ENCODE data around the gene ADARB1.
"Not testable (repeated sequence)": the region's sequence is repeated elsewhere in the genome, so short reads cannot be mapped to it uniquely, and the experiment has no call there.

Gene ADARB1

DNA sequence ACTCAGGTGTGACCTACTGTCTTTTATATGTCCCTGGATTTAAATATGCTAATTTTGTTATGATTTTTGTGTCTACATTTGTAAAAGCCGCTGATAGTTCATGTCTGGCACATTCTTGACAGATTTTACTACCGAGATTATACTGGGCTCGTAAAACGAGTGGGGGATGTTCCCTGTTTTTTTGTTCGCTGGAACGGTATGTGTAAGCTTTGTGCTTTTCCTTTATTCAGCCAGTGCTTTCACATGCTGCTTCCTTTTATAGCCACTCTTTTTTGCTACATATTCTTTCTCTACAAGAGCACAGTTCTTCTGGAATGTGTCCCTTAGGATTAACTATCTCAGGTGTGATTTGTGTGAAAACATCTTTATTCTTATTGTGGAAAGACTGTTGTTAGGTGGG is 46.6 kb downstream of the ADARB1 start:
- no peak for DNase-seq

DNA sequence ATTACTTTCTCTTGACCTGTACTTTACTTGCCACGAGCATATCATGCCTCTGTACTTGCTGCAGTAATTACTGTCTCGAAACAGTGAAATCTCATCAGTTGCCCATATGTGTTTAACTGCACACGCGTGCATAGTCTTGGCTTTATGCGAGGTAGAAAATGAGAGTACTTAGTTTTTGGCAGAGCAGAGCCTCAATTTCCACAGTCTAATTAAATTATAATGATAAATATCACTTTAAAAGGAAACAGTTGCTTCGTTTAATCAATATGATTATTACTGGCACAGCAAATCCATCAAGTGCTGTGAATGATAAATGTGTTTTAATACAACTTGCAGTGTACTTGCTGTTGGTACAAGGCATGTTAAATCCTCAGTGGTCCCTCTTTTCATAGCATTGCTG is 47.6 kb downstream of the ADARB1 start:
- no peak for DNase-seq

DNA sequence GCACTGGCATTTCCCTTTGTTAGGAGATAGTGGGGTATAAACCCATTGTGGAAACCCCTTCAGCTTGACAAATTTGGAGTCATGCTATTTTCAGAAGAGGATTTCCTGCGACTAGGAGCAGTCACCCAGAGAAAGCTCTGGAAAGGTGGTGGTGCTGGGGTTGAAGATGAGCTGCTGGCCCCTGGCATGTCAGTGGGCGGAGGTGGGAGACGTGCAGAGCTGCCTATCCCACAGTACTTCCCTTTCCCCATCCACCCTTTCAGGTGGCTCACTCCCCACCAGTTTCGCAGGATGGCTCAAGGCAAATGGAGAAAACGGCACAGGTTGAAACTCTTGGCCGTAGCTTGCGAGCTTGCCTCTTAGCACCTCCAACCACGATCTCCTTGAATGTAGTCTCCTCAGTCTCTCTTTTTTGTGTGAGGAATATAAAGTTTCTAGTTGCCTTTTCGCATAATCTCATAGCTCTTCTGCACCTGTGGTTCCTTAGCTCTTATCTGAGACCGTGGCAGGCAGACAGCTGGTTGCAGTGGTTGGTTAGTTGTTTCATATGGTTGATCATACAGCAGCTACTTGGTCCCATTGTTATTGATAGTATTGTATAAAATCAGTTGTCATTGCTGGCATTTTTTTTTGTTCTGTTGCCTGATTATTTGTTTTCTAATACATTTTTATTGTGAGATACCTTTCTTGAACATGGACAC is 48.2 kb downstream of the ADARB1 start:
- DNase-seq: no peak

DNA sequence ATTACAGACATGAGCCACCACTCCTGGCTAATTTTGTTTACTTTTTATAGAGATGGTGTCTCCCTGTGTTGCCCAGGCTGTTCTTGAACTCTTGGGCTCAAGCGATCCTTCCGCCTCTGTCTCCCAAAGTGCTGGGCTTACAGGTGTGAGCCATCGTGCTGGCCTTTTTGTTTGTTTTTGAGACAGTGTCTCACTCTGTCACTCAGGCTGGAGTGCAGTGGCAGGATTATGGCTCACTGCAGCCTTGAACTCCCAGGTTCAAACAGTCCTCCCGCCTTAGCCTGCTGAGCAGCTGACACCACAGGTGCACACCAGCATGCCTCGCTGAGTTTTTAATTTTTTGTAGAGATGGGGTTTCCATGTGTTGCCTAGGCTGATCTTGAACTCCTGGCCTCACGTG is 49.1 kb downstream of the ADARB1 start:
- DNase-seq: no peak

DNA sequence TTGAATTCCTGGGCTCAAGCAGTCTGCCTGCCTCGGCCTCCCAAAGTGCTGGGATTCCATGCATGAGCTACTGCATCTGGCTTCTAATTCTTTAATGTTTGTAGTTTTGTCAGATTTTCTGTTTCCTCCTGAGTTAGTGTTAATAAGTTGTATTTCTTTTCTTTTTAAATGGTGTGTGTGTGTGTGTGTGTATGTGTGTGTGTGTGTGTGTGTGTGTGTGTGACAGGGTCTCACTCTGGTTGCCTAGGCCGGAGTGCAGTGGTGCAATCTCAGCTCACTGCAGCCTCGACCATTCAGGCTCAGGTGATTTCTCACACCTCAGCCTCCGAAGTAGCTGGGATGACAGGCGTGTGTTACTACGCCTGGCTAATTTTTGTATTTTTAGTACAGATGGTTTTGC is 50.2 kb downstream of the ADARB1 start:
- no peak for DNase-seq

DNA sequence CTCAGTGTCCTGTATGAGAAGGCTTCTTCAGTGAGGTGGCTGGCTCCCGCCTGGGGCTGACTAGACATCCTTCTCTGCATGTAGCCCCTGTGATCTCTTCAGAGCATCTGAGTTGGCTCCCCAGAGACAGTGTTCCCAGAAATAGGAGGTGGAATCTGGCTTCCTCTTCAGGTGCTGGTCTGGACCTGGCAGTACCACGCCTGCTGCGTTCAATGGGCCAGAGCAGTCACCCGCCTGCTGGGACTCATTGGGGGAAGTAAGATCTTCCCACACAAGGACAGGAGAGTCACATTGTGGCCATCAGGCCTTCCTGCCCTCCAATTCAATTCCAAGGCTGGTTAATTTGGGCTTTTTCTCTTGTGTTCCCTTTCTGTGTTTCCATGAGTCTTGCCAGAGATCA is 51.0 kb downstream of the ADARB1 start:
- no peak for DNase-seq

DNA sequence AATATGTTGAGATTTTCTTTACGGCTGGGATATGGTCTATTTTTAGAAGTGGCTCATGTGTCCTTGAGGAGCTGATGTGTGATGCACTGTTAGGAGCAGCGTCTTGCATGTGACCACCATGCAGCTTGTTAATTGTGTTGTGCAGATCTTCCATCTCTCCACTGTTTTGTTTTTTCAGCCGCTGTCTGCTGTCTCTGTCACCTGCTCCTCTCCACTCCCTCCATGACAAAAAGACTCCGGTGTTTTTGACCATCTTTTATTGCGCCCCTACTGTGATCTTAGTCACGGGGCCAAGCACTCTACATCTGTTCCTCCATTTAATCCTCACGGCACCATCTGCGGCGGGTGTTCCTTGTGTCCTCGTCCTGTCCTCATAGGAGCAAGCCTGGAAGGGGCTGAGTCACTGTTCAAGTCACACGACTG is 51.8 kb downstream of the ADARB1 start:
- DNase-seq: no peak

DNA sequence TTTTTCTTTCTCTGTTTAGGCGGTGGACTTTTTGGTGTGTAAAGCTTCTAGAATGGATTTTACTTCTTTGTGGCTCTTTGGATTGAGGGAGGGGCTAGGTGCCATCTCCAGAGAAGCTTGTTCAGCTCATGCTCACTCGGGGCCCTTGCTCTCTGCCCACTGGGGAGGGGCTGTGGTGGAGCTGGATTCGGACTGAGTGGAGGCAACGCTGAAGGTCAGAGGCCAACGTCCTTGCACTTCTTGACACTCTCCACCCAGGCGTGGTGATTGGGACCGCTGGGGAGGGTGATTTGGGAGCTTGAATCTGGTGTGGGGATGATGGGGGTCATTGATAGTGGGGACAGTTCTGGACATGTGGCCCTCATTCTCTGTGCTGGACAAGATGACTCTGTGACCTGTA is 52.6 kb downstream of the ADARB1 start:
- no peak for DNase-seq

DNA sequence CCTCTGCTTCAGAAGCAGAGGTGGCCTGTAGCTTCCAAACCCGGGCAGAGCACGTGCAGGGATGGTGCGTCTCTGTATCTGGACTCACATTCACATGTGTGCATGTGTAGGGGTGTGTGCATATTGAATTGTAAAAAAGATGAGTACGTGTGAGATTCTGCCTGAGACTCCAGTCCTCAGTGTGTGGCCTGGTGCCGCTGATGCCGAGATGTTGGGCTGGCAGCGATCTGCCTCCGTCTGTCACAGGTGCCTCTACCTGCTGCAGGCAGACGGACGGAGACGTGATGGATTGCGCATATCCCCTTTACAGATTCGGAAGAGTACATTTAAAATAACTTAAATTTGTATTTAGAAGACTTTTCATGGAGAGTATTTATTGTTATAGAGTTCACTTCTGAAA is 53.6 kb downstream of the ADARB1 start:
- no peak for DNase-seq

DNA sequence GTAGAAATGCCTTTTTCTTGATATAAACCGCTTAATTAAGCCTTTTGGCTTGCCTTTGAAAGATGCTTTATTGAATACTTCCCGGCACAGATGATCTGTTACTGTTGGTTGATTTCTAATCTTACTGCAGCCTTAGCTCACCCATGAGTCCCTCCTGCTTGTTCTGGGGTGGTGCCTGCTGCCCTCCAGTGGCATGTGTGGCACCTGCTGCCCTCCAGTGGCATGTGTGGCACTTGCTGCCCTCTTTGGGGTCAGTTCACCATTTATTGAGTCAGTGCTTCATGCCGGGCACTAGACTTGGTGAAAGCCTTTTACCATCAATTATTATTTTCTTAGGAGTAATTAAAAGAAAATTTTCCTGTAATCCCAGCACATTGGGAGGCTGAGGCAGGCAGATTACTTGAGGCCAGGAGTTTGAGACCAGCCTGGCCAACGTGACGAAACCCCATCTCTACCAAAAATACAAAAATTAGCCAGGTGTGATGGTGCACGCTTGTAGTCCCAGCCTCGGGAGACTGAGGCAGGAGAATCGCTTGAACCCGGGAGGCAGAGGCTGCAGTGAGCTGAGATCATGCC is 54.3 kb downstream of the ADARB1 start:
- no peak for DNase-seq

DNA sequence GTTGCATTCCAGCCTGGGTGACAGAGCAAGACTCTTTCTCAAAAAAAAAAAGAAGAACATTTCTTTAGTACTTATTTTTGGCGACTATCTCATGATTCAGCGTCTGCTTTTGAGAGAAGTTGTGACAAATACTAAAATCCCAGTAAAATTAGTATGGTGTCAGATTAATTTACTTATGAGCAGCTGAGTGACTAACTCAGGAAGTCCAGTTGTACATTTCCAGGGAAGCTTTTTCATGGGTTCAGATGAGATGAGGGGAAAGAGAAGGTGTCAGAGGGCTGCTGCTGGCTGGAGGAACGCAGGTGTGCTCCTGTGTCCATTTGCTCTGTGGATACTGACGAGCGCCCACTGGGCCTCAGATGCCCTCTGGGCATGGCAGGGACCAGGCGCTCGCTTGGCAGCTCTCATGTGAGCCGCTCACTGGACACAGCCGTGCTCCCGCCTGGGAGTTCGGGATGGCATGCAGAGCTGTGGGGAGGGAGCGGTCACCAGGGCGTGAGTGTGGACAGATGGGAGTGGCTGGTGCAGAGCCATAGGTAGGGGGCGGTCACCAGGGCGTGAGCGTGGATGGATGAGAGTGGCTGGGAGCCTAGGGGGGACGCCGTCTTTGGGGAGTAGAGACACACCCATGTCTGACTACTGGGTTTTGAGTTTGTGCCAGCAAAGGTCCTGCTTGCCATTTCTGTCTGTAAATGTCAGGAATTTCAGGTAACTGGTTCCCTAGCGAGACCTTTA is 55.0 kb downstream of the ADARB1 start:
- DNase-seq: no peak

DNA sequence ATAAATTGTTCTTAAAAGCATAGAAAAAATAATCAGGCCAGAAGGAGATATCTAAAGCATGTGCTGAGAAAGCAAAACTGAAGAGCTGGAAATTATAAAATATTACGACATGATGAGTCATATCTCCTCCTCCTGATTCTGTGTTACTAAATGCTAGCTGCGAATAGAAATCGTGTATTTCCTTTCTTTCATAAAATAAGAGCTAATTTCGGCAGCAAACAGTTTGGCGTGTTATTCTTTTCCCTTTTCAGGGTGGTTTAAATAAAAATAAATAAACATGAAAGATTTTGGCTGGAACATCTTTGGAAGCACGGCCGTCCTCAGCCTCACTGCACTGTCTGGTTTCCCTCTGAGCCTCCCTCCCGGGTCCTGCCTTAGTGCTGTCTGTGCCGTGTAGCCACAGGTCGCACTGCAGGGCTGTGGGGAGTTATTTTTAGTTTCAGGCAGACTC is 56.0 kb downstream of the ADARB1 start:
- no peak for DNase-seq

DNA sequence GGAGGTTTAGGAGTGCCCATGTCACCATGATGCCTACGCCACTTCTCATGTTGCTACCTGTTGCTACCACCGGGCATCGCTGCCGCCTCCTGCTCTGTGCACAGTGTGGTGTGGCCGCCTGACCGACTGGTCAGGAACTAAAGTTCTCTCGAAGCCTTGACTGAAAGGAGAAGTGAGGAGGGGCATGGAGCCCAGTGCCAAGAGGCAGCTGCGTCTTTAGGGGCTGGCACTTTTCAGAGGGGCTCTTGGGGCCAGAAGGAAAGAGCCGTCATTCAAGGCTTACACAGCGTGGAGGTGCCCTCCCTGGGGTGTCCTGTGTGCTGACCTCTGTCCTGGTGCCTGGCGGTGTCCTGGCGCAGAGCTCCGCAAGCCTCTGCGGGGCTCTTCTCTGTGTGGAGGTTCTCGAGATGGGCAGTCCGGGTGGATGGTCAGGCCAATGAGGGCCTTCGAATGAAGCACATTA is 57.2 kb downstream of the ADARB1 start:
- DNase-seq: no peak

DNA sequence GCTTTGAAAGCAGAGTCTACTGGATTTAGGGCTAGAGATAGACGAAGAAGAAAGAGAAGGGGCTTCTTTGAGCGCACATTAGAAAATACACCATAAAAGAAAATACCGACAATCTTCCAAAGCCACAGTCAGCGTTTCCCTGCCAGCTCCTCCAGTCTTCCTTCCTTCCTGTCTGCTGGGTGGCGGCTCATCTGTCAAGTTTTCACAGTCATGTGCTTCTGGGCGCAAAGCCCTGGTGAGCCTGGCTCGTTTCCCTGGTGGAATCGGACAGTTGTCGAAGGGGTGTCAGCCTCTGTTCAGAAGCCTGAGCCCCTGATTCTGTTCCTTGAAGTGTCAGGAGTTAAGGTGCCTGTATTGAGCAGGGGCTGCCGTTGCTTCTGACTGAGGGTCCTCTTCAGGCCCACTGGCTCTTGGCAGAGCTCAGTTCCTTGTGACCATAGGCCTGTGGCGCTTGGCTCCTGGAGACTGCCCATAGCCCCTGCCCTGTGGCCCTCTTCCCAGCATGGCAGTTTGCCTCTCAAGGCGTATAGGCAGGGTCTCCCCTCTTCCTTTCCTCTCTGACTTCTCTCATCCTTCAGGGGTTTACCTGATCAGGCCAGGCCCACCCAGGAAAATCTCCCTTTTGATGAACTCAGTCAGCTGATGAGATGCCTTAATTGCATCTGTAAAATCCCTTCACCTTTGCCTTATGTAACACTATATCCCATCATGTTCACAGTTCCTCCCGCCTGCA is 58.6 kb downstream of the ADARB1 start:
- no peak for DNase-seq

DNA sequence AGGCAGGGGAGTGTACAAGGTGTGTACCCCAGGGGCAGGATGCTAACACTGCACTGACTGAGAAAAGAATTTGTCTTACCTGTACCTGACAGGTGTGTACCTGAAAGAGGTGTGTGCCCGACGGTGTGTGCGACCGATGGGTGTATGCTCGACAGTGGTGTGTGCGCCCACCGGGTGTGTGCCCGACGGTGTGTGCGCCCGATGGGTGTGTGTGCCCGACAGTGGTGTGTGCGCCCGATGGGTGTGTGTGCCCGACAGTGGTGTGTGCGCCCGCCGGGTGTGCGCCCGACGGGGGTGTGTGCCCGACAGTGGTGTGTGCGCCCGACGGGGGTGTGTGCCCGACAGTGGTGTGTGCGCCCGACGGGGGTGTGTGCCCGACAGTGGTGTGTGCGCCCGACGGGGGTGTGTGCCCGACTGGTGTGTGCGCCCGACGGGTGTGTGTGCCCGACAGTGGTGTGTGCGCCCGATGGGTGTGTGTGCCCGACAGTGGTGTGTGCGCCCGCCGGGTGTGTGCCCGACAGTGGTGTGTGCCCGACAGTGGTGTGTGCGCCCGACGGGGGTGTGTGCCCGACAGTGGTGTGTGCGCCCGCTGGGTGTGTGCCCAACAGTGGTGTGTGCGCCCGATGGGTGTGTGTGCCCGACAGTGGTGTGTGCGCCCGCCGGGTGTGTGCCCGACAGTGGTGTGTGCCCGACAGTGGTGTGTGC is 59.3 kb downstream of the ADARB1 start:
- DNase-seq: not testable (repeated sequence)

DNA sequence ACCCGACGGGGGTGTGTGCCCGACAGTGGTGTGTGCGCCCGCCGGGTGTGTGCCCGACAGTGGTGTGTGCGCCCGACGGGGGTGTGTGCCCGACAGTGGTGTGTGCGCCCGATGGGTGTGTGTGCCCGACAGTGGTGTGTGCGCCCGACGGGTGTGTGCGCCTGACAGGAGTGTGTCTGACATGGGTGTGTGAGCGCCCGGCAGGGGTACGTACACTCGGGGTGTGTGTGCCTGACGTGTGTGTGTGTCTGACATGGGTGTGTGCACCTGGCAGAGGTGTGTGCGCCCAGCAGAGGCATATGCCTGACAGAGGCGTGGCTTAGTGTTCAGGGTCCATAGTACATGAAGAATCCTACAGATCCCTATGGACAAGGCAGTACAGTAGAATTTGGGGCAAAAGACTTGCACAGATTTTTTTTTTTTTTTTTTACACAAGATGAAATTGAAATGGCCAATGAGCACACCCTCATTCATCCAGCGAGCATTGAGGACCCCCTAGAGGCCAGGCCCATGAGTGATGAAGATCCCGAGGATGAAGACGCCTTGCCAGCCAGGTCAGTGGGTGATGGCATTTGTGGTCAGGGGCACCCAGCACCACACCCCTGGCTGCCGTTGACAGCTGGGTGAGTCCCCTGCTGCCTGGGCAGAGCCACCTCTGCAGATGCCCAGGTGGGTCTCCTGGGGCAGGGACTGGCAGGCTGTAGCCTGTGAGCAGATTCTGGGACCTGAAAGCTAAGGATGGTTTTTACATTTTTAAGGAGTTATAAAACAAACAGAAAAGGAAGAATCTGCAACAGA is 60.1 kb downstream of the ADARB1 start:
- no peak for DNase-seq

DNA sequence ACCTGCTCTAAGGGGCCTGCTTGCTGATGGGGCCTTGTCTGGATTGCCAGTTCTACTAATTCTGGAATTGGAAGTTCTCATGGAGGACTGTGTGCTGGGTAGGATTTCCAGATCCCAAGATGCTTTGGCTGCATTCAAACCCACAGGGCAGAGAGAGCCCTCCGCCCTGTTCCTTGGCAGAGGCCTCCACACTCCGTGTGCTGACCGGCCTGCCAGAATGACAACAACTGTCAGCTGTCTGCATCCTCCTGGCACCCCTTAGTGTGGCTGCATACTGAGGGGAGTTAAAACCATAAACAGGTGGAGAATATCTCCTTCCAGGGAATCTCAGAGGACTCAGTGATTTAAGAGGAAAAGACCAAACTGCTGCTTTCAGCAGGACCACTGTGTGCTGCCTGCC is 60.7 kb downstream of the ADARB1 start:
- no peak for DNase-seq

DNA sequence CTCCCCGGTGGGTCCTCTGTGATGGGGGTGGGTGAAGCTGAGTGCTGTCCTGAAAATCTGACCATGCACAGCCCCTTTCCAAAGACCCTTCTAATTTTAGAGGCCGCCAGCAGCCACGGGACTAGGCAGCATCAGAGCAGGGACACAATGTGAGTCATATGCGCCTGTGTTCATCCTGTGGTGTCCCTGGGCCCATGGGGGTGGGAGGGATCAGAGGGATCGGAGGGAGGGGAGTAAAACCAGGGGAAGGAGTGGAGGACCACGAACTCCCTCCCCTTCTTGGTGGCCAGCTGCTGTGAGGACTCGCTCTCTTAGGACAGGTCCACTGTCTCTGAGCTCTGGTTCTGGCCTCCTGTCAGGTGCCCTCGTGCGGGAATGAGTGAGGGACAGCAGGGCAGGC is 61.5 kb downstream of the ADARB1 start:
- DNase-seq: no peak

DNA sequence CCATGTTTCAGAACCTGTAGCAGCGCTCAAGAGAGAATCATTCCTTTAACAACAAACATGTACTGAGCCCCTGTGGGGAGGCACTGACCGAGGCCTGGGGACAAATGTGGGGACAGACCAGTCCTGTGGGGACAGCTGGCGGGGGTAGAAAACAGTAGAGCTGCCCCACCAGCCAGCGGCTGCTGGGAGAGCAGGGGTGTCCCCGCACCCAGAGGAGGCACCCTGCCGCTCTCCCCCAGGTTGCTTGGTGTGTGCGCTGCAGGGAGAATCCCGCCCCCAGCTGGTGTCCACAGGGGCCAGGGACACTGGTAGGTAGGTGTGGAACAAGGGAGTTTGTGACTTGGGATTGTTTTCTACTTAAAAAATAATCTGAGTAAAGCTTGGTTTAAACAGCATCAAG is 62.1 kb downstream of the ADARB1 start:
- DNase-seq: no peak

DNA sequence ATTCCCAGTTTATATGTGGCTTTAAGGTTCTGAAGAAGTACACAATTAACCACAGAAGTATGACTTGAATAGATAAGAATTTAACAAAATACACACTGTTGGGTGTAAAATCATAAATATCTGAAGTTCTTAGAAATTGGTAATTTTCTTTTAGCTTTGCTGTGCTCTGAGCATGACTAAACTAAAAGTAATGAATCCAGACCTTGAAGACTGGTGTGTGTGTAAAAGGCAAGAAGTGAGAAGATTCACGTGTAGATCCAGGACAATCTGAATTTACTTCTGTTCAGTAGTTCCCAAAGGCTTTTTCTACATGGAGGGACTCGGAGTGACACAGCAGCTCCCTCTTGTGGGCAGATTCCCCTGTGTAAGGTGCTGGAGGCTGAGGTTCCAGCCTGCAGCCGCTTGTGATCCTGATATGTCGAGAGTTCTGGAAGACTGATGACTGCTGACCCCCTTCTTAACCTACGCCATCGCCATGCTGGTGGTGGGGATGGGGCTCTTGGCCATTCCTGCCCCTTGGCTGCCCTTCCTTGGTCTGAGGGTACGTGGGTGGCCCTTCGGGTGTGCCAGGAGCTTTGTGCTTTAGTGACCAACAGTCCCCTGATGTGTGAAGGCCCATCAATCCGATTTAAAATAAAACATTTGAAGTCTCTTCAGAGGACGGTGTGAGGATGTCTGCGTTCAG is 62.7 kb downstream of the ADARB1 start:
- no peak for DNase-seq

DNA sequence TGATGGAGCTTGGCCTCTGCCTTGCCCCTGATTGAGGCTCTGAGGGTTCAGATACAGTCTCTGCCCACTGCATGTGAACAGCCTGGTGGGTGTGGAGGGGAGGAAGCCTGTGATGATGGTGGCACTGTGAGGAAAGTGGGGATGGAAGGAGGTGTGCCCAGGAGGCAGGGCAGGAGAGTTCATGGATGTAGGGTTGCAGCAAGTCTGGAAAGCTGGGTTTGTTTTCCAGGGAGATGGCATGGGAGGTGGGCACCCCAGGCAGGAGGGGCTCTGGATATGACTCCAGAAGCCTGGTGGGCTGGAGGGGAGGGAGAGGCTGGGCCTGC is 63.2 kb downstream of the ADARB1 start:
- DNase-seq: no peak
